HG03354 (cell line): Measurements from ENCODE around the gene MYO3B.
"Not testable (repeated sequence)": the region's sequence is repeated elsewhere in the genome, so short reads cannot be mapped to it uniquely, and the experiment has no call there.

Experiments
- ATAC-seq: cut with Tn5 transposase; IDR thresholded peaks from one replicate; pipeline ENCODE4 v1.9.1; 2021; ENCODE audit warnings: mild to moderate bottlenecking; ENCODE audit not compliant: unreplicated experiment, poor library complexity, severe bottlenecking

MYO3B gene

DNA sequence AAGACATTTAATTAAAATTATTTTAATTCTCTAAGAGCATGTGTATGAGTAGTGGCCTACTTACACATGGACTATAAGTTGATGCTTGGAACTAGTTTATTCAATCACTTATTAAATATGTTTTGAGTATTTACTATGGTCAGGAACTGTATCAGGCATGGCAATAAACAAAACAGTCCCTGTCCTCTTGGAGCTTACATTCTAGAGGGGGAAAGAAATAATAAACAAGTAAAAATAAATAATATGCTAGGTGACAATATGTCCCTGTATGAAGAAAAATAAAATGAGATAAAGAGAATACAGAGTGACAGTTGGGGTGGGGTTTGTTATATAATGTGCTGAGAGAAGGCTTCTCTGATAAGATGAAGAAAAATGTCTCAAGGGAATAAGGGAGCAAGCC, 74.5 kb downstream of the MYO3B start:
- ATAC-seq: no peak

- no peak for ATAC-seq
These were observed 75.8 kb downstream of the MYO3B start for GRCh38 chr2:170253721-170254230.

DNA sequence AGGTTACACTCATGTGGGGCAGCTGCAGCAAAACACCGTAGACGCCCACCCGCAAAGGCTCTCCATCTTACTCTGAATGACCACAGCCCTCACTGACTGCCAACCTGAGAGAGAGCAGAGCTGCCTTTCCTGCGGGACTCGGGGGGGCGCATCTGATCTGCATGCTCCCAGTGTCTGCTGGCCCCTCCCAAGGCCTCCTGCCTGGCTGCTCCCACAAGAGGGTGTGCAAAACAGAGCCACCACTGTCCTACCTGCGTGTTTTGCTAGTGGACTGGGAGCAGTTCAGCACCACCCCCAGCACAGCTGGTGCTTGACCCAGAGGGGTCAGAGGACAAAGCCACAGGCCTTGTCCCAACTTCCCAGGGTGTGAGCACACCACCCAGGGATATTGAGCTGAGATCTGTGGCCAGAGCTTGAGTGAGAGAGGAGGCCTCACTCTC, 76.4 kb downstream of the MYO3B start:
- ATAC-seq: no peak

- no peak for ATAC-seq
These were observed 77.2 kb downstream of the MYO3B start for GRCh38 chr2:170255137-170255536.

DNA sequence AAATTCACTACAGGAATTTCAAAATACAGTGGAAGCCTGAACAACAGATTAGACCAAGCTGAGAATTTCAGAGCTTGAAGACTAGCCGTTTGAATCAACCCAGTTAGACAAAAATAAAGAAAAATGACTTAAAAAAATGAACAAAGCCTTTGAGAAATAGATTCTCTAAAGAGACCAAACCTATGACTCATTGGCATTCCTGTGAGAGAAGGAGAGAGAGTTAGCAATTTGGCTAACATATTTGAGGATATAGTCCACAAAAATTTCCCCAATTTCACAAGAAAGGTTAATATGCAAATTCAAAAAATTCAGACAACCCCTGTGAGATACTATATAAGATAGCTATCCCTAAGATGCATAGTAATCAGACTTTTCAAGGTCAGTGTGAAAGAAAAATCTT, 78.0 kb downstream of the MYO3B start:
- ATAC-seq: no peak

- ATAC-seq: no peak
These were observed 80.4 kb downstream of the MYO3B start for GRCh38 chr2:170258382-170258781.

DNA sequence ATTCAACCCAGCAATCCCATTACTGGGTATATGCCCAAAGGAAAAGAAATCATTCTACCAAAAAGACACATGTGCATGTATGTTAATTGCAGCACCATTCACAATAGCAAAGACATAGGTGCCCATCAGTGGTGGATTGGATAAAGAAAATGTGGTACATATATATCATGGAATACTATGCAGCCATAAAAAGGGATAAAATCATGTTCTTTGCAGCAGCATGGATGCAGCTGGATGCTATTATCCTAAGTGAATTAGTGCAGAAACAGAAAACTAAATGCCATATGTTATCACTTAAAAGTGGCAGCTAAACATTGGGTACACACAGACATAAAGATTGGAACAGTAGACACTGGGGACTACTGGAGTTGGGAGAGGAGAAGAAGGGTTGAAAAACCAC, 82.2 kb downstream of the MYO3B start:
- no peak for ATAC-seq

- no peak for ATAC-seq
These were observed 83.6 kb downstream of the MYO3B start for GRCh38 chr2:170261566-170261965.

- ATAC-seq: no peak
These were observed 84.4 kb downstream of the MYO3B start for GRCh38 chr2:170262343-170262742.

GRCh38 chr2:170262806-170263205, 84.9 kb downstream of the MYO3B start:
- no peak for ATAC-seq

DNA sequence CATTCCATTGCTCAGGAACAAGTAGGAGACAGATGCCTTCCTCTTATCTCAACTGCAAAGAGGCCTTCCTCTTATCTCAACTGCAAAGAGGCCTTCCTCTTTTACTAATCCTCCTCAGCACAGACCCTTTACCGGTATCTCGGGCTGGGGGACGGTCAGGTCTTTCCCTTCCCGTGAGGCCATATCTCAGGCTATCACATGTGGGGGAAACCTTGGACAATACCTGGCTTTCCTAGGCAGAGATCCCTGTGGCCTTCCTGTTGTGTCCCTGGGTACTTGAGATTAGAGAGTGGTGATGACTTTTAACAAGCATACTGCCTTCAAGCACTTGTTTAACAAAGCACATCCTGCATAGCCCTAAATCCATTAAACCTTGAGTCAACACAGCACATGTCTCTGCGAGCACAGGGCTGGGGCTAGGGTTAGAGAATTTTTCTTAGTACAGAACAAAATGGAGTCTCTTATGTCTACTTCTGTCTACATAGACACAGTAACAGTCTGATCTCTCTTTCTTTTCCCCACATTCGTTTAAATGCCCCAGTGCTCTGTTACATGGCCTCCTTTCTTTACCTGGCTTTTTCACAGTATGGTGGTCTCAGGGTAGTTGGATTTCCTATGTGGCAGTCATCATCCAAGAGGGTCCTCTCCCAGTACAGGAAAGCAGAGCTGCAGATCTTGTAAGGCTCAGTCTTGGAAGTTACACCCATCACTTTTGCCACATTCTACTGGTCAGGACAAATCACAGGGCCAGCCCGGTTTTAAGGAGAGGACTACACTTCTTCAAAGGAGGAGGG, 86.0 kb downstream of the MYO3B start:
- ATAC-seq: not testable (repeated sequence)

- no peak for ATAC-seq
These were observed 86.5 kb downstream of the MYO3B start for GRCh38 chr2:170264522-170264860.

DNA sequence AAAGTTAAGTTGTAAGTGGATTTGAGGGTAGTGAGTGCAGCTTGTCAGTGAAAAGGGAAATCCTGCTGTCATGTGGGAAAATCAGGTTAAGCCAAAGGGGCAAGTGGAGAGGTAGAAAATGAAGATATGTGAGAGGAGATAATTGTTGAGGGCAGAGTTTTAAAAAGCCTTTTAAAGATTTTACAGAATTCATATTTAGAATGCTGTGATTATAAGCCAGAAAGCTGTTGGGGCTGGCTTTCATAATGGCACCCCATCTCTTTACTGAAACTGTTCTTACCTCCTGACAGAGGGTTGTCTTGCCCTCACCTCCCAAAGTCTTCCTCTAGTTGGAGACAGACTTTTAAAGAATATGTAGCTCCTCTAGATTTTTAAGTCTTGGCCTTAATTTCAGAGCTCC, 86.9 kb downstream of the MYO3B start:
- ATAC-seq: no peak

GRCh38 chr2:170265321-170265720, 87.4 kb downstream of the MYO3B start:
- no peak for ATAC-seq

- no peak for ATAC-seq
These were observed 88.4 kb downstream of the MYO3B start for GRCh38 chr2:170266358-170266757.

DNA sequence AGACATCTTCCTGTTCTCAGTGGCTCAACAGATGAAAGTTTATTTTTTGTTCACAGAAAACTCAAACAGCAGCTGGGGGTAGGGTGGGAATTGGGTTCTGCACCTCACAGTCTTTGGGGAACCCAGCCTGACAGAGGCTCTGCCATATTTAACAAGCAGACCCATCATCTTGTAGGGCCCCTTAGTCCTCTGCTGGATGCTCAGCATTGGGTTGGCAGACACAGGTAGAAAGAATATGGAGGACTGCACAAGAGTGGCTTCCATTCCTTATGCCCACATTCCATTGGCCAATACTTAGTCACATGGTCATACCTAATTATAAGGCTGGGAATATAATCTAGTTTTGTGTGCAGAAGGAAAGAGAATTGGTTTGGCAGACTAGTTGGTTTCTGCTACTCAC, 89.1 kb downstream of the MYO3B start:
- no peak for ATAC-seq

GRCh38 chr2:170270278-170270864, 92.4 kb downstream of the MYO3B start:
- ATAC-seq: no peak

DNA sequence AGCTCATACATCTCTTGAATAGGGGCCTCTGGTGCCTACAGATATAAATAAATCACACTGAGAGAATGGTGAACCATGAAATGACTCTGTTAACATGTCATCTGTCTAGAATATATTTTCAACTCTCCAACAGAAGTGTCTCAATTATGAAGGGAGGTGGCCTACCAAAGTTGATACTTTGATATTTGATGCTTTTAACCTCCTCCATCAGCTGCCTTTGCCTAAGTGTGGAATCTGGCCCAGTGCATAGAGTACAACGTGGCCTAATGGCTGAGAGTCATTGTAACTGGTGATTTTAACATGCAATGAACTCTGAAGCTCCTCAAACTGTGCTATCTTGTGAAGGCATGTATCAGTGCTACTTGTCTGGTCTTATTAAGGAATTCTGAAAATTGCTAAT, 93.4 kb downstream of the MYO3B start:
- ATAC-seq: no peak

DNA sequence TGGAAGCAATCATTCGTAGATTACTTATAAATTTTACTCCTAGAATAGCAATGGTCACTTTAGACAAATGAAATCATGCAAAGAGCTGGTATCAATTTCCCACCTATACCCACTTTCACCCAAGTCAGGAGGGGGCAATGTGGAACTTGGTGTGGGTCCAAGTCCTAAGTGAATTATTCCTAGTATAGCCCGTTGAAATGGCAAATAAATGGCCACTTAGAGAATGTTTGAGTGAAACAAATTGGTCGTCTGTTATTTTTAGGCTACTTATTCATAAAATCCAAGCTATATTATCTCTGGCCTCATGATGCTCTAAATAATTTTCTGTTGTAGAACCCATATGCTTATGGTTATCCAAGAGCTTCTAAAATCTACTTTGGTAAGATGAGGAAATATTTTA, 98.1 kb downstream of the MYO3B start:
- ATAC-seq: no peak

DNA sequence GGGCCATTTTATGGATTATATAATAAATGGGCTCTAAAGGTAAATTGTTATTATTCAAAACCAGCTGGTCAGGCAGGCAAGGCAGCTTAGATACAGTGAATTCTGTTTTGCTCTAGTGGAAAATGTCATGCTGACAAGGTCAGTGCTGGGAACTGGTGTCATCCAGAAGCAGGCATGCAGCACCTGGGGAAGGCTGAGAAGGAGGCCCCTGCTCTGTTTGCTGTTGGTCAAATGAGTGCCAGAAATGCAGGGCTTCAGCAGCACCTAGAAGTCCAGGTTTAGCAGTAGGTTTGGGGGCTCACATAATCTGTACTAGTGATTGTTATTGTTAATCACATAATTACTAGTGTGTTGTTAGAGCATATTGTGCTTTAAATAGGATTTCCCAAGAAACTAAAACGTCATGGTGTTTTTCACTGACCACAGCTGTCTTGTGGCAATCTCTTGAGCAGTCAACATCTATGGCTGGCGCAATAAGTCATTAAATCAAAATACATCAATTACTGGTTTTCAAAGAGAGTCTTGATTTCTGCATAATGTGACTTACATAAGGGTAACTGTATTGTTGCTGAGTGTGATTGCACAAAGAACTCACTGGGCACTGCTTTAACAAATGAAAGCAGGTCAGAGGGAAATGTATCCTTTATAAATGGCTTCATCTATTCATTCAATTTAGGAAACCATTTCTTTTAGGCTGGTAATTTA, 99.1 kb downstream of the MYO3B start:
- no peak for ATAC-seq

DNA sequence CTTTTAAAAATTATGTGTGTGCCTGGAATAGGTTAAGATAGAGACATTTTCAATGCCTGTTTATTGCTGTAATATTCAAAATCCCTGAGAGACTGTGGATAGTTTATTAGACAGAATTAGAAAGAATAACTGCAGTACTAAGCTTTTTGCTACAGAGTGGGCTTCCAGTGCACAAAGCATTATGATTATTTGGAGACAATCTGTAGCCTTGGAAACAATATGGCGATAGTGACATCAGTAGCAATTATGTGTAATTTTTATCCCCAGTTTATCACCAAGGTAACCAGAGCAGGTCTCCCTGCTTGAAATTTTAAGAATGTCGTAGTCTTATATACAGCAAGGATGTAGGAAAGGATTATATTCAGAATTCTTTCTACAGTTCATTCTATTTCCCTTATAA, 100.0 kb downstream of the MYO3B start:
- ATAC-seq: no peak
